ENCODE results near the gene KDR.

- TF ChIP-seq CTCF (IDR thresholded peaks at IDR 0.05) (no peak), POLR2A (IDR thresholded peaks at IDR 0.05) (no peak)
These were observed 33.6 kb upstream of the KDR start for GRCh38 chr4:55158957-55159356.

Data from suprapubic skin (tissue), 3 donors.